Chondrocyte (in vitro differentiated cells): ENCODE results near the gene MED14. TPM values are rescaled to one million over a fixed set of nuclear protein-coding genes. Genes with fewer than 3 reads are reported as not detected.

Experiments used
- DNase-seq: peaks from one replicate; pipeline ENCODE4 v3.0.0; 2021; ENCODE audit warnings: mixed read lengths, low spot score
- H3K27ac Mint-ChIP-seq: one replicate; pipeline ENCODE4 v1.8.0; 2021; ENCODE audit warnings: mild to moderate bottlenecking, moderate library complexity, mixed read lengths; ENCODE audit not compliant: unreplicated experiment
- H3K27me3 Mint-ChIP-seq: 2 replicates; pipeline ENCODE4 v1.8.0; 2021; ENCODE audit warnings: low read depth, mixed read lengths
- H3K36me3 Mint-ChIP-seq: 2 replicates; pipeline ENCODE4 v1.8.0; 2021; ENCODE audit warnings: low read depth, mixed read lengths
- H3K4me1 Mint-ChIP-seq: 2 replicates; pipeline ENCODE4 v1.8.0; 2021; ENCODE audit warnings: low read depth, mild to moderate bottlenecking, mixed read lengths
- H3K4me3 Mint-ChIP-seq: one replicate; pipeline ENCODE4 v1.8.0; 2021; ENCODE audit warnings: mild to moderate bottlenecking, moderate library complexity, mixed read lengths; ENCODE audit not compliant: unreplicated experiment
- H3K9me3 Mint-ChIP-seq: 2 replicates; pipeline ENCODE4 v1.8.0; 2021; ENCODE audit warnings: low read depth, mixed read lengths
- CTCF ChIP-seq: fragments of 200-600 bp; sonication (generic); IDR thresholded peaks from 2 replicates; pipeline ENCODE4 v1.5.0; 2021; ENCODE audit warnings: antibody characterized with exemption, mild to moderate bottlenecking, moderate library complexity
- total RNA-seq: library from RNA; stranded (reverse); gene quantifications from 3 replicates; pipeline ENCODE4 v1.2.1, GENCODE V29; 2021

MED14 gene
- total RNA-seq, 1 donor from 2014 or later: 62.9 TPM

DNA sequence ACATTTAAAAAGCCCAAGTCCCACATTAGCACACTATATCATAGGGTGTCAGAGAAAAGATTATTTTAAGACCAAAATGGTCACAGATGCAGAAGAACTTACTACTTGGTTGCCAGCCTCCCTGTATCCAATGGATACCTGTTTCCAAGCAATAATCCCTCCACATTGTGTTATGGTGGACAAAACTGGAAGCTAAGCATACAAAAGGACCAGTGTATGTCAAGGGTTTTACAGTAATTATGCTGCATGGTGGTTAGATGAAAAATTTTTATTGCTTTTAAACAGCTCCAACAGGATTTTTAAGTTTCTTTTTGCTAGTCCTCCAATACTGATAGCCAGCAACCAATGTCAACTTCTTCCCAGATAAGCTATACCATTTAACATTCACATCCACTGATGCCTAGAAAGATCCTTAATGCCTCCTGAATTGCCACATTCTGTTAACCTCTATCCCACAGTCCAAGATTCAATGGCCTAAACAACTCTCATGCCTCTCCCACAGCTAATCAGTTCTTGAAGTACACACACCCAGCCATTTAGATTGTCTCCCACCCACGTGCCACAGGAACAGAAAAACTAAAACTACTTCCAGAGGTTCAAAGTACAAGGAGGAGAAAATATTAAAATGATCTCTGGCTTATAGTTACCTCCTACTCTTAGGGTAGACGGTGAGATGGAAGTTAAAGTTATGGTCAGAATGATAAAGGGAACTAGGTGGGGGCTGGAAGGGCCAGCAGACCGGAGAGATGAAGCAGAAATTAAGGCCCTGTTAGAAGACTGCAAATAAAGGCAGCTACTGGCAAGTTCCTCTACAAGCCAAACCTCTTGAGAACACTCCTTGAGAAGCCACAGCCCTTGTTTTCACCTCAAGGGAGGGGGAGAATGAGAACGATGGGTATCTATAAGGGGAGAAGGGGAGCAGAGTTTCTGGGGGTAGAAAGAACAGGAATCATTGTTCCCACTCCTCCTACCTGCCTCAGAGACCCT lies 5.5 kb downstream of the MED14 start:
- no peaks in the 10 kb centered on the region for H3K27me3 Mint-ChIP-seq
- H3K4me3 Mint-ChIP-seq: peak overlapping the region; percentile 33
- peaks cover 9% of the 10 kb centered on the region for H3K9me3 Mint-ChIP-seq
- peaks cover 46% of the 10 kb centered on the region for H3K4me1 Mint-ChIP-seq
- TF ChIP-seq CTCF: no peak
- H3K36me3 Mint-ChIP-seq: no peaks in the 10 kb centered on the region
- no peak overlapping the region for H3K27ac Mint-ChIP-seq
- no peak for DNase-seq

DNA sequence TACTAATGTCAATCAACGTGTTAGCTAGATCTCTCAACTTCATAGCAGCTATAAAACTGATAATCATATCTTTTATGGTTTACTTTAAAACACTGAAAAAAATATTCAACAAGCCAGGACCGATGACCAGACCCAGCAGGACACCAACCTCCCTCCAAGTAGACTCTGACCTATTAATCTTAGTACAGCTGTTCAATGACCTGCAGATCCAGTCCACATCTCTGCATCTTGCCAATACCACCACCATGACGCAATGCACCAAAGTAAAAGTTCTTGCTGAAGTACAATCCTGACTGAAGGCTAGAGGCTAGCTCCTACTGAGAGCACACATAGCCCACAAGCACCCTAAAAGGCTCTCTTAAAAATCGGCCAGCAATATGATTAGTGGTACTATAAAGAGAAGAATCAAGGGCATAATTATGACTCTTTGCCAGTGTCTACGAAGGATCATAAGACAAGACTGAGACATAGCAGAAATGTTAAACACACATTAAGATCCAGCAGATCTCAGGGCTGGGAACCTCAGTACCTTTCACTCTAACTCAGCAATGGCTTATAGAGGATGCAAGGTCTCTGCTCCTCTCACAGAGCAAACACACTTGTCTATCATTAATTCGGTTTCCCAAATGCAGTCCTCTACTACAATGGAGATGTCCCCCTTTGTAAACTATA lies 7.6 kb downstream of the MED14 start:
- no peak for TF ChIP-seq CTCF
- H3K9me3 Mint-ChIP-seq: peaks cover 12% of the 10 kb centered on the region
- no peak overlapping the region for H3K4me3 Mint-ChIP-seq
- peaks cover 41% of the 10 kb centered on the region for H3K4me1 Mint-ChIP-seq
- DNase-seq: no peak
- no peak overlapping the region for H3K27ac Mint-ChIP-seq
- H3K27me3 Mint-ChIP-seq: no peaks in the 10 kb centered on the region
- H3K36me3 Mint-ChIP-seq: peaks cover 3% of the 10 kb centered on the region

GRCh38 chrX:40727093-40727492 lies 8.2 kb downstream of the MED14 start:
- H3K4me1 Mint-ChIP-seq: peaks cover 38% of the 10 kb centered on the region
- H3K36me3 Mint-ChIP-seq: peaks cover 7% of the 10 kb centered on the region
- no peak overlapping the region for H3K27ac Mint-ChIP-seq
- H3K4me3 Mint-ChIP-seq: no peak overlapping the region
- no peaks in the 10 kb centered on the region for H3K27me3 Mint-ChIP-seq
- peaks cover 17% of the 10 kb centered on the region for H3K9me3 Mint-ChIP-seq
- TF ChIP-seq CTCF: no peak
- DNase-seq: no peak

DNA sequence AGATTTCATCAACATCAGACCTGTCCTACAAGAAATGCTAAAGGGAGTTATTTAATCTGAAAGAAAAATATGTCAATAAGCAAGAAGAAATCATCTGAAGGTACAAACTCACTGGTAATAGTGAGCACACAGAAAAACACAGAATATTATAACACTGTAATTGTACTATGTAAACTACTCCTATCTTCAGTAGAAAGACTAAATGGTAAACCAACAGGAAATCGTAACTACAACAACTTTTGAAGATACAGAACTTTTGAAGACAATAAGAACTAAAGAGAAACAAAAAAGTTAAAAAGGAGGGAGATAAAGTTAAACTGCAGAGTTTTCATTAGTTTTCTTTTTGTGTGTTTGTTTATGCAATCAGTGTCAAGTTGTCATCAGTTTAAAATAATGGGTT lies 12.4 kb downstream of the MED14 start:
- no peak overlapping the region for H3K4me3 Mint-ChIP-seq
- H3K36me3 Mint-ChIP-seq: peaks cover 10% of the 10 kb centered on the region
- peaks cover 10% of the 10 kb centered on the region for H3K9me3 Mint-ChIP-seq
- no peak for DNase-seq
- peaks cover 27% of the 10 kb centered on the region for H3K4me1 Mint-ChIP-seq
- TF ChIP-seq CTCF: no peak
- no peak overlapping the region for H3K27ac Mint-ChIP-seq
- H3K27me3 Mint-ChIP-seq: no peaks in the 10 kb centered on the region

DNA sequence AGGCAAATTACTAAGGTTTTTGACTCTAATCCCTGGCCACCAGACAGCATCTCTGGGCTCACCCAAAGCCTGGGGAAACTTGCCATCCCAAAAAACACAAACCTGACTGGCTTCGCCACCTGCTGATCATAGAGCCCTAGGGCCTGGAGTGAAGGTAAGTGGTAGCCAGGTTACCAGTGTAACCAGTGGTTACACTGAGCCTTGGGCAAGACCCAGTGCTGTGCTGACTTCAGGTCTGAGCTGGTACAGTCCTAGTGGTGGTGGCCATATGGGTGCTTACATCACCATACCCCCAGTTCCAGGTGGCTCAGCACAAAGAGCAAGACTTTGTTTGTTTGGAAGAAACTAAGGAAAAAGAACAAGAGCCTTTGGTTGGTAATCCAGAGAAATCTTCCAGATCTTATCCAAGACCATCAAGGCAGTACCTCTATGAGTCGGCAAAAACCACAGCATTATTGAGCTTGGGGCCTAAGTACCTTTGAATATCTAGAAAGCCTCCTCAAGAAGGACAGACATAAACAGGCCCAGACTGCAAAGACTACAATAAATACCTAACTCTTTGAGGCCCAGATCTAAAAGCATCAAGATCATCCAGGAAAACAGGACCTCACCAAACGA lies 13.7 kb downstream of the MED14 start:
- Mint-ChIP-seq H3K9me3 (peaks cover 12% of the 10 kb centered on the region), H3K36me3 (peaks cover 11% of the 10 kb centered on the region), H3K4me1 (peaks cover 27% of the 10 kb centered on the region), H3K4me3 (no peak overlapping the region), H3K27me3 (no peaks in the 10 kb centered on the region), H3K27ac (no peak overlapping the region)
- no peak for DNase-seq
- TF ChIP-seq CTCF: no peak
